GM12878 (cell line): ENCODE measurements around the gene SF3B6.

Source experiments
- CBFB ChIP-seq: IDR thresholded peaks from 2 replicates; pipeline ENCODE4 v1.6.1; 2016; ENCODE audit warnings: antibody characterized with exemption, low read depth
- EZH2 ChIP-seq: IDR thresholded peaks from 2 replicates; pipeline ENCODE4 v1.6.1; 2012; ENCODE audit warnings: low read depth, mild to moderate bottlenecking, control low read depth, inconsistent platforms, low read length, borderline replicate concordance; ENCODE audit not compliant: control insufficient read depth
- FOS ChIP-seq: IDR thresholded peaks from 3 replicates; pipeline ENCODE4 v1.6.1; 2011; ENCODE audit warnings: borderline replicate concordance; ENCODE audit not compliant: insufficient read length; ENCODE audit errors: extremely low read depth
- GABPA ChIP-seq: IDR thresholded peaks from 2 replicates; pipeline ENCODE4 v1.6.1; 2014; ENCODE audit warnings: antibody characterized with exemption, low read depth, mild to moderate bottlenecking, inconsistent platforms
- MYC ChIP-seq: IDR thresholded peaks from 2 replicates; pipeline ENCODE4 v1.6.1; 2011; ENCODE audit warnings: mild to moderate bottlenecking, low read length, moderate library complexity, inconsistent platforms; ENCODE audit not compliant: insufficient read depth, insufficient replicate concordance, insufficient read length, severe bottlenecking
- NFIC ChIP-seq: IDR thresholded peaks from 2 replicates; pipeline ENCODE4 v1.6.1; 2012; ENCODE audit warnings: low read depth, mild to moderate bottlenecking, inconsistent platforms, low read length, moderate library complexity
- POLR2AphosphoS5 ChIP-seq: IDR thresholded peaks from 2 replicates; pipeline ENCODE4 v1.6.1; 2011; ENCODE audit warnings: mild to moderate bottlenecking, low read length, inconsistent platforms
- RAD51 ChIP-seq: fragments of 450-650 bp; IDR thresholded peaks from 2 replicates; pipeline ENCODE4 v1.6.1; 2016; ENCODE audit warnings: moderate library complexity, mild to moderate bottlenecking, inconsistent platforms
- RB1 ChIP-seq: fragments of 450-650 bp; formaldehyde crosslinking; IDR thresholded peaks from 2 replicates; pipeline ENCODE4 v1.6.1; 2017; ENCODE audit warnings: mild to moderate bottlenecking, borderline replicate concordance
- TAF1 ChIP-seq: IDR thresholded peaks from 2 replicates; pipeline ENCODE4 v1.6.1; 2011; ENCODE audit warnings: mild to moderate bottlenecking, low read depth, low read length, borderline replicate concordance
- TF ChIP-seq, protein P1 (sequence below): IDR thresholded peaks from 2 replicates; pipeline ENCODE4 v1.6.1; 2011; ENCODE audit warnings: mild to moderate bottlenecking, low read depth, low read length, moderate library complexity; ENCODE audit not compliant: insufficient replicate concordance
- TF ChIP-seq, protein P2 (sequence below), 3 experiments: IDR thresholded peaks in 2 of 3; conservative IDR thresholded peaks in 1 of 3; 2 replicates each; pipeline ENCODE4 v1.5.1; 2011; ENCODE audit warnings: low read depth in 3 of 3, low read length in 3 of 3, mild to moderate bottlenecking in 3 of 3, control low read depth in 2 of 3, moderate library complexity in 2 of 3, inconsistent platforms in 1 of 3, mixed read lengths in 1 of 3; ENCODE audit not compliant: control insufficient read depth in 2 of 3, insufficient read depth in 1 of 3; ENCODE audit errors: extremely low read depth in 1 of 3
- TF ChIP-seq, protein P3 (sequence below): fragments of 450-650 bp; conservative IDR thresholded peaks from 2 replicates; pipeline ENCODE4 v1.6.1; 2017; ENCODE audit warnings: mild to moderate bottlenecking, moderate library complexity
- TF ChIP-seq, protein P4 (sequence below): IDR thresholded peaks from 2 replicates; pipeline ENCODE4 v1.6.1; 2012; ENCODE audit warnings: low read depth, low read length, improper control_type of control experiment

DNA sequence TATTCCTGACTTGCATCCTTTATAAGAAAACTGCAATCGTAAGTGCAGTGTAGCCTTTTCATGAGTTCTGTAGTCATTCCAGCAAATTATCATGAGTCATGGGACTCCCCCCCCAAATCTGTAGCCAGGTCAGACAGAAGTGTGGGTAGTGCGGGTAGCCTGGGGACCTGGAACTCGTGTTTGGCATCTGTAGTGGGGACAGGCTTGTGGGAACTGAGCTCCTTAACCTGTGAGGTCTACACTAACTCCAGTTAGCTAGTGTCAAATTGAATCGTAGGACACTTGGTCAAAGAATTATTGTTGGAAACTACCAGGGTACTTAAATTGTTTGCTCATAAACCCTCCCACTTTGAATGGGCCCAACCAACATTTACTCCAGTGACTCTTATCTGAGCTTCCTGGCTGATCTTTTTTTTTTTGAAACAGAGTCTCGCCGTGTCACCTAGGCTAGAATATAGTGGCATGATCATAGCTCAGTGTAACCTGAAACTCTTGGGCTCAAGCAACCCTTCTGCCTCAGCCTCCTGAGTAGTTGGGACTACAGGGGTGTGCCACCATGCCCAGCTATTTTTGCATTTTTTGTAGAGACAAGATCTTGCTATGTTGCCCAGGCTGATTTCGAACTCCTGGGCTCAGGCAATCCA, 34.7 kb upstream of the SF3B6 start:
- TF ChIP-seq EZH2 (no peak), NFIC (no peak), TAF1 (no peak), POLR2AphosphoS5 (no peak), RB1 (no peak), CBFB (no peak), RAD51 (no peak), FOS (no peak), GABPA (no peak), MYC (no peak)
- TF ChIP-seq, protein P1, sequence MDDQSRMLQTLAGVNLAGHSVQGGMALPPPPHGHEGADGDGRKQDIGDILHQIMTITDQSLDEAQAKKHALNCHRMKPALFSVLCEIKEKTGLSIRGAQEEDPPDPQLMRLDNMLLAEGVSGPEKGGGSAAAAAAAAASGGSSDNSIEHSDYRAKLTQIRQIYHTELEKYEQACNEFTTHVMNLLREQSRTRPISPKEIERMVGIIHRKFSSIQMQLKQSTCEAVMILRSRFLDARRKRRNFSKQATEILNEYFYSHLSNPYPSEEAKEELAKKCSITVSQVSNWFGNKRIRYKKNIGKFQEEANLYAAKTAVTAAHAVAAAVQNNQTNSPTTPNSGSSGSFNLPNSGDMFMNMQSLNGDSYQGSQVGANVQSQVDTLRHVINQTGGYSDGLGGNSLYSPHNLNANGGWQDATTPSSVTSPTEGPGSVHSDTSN, result no peak
- TF ChIP-seq, protein P2, sequence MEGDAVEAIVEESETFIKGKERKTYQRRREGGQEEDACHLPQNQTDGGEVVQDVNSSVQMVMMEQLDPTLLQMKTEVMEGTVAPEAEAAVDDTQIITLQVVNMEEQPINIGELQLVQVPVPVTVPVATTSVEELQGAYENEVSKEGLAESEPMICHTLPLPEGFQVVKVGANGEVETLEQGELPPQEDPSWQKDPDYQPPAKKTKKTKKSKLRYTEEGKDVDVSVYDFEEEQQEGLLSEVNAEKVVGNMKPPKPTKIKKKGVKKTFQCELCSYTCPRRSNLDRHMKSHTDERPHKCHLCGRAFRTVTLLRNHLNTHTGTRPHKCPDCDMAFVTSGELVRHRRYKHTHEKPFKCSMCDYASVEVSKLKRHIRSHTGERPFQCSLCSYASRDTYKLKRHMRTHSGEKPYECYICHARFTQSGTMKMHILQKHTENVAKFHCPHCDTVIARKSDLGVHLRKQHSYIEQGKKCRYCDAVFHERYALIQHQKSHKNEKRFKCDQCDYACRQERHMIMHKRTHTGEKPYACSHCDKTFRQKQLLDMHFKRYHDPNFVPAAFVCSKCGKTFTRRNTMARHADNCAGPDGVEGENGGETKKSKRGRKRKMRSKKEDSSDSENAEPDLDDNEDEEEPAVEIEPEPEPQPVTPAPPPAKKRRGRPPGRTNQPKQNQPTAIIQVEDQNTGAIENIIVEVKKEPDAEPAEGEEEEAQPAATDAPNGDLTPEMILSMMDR (IDR thresholded peaks at IDR 0.05 in 2 of 3, conservative IDR thresholded peaks at IDR 0.05 in 1 of 3; ENCODE audit: control insufficient read depth in 2 of 3, extremely low read depth in 1 of 3, insufficient read depth in 1 of 3, low read depth in 3 of 3, low read length in 3 of 3), result no peak
- TF ChIP-seq, protein P3, sequence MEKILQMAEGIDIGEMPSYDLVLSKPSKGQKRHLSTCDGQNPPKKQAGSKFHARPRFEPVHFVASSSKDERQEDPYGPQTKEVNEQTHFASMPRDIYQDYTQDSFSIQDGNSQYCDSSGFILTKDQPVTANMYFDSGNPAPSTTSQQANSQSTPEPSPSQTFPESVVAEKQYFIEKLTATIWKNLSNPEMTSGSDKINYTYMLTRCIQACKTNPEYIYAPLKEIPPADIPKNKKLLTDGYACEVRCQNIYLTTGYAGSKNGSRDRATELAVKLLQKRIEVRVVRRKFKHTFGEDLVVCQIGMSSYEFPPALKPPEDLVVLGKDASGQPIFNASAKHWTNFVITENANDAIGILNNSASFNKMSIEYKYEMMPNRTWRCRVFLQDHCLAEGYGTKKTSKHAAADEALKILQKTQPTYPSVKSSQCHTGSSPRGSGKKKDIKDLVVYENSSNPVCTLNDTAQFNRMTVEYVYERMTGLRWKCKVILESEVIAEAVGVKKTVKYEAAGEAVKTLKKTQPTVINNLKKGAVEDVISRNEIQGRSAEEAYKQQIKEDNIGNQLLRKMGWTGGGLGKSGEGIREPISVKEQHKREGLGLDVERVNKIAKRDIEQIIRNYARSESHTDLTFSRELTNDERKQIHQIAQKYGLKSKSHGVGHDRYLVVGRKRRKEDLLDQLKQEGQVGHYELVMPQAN, result no peak
- TF ChIP-seq, protein P4, sequence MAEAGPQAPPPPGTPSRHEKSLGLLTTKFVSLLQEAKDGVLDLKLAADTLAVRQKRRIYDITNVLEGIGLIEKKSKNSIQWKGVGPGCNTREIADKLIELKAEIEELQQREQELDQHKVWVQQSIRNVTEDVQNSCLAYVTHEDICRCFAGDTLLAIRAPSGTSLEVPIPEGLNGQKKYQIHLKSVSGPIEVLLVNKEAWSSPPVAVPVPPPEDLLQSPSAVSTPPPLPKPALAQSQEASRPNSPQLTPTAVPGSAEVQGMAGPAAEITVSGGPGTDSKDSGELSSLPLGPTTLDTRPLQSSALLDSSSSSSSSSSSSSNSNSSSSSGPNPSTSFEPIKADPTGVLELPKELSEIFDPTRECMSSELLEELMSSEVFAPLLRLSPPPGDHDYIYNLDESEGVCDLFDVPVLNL, result no peak
